ENCODE measurements around the gene NQO1. TPM values are rescaled to one million over a fixed set of nuclear protein-coding genes. Genes with fewer than 3 reads are reported as not detected.

NQO1 gene
- total and polyA plus RNA-seq, 2 of the 4 experiments (the other 2 are of a cell fraction): 304 to 426 TPM

GRCh38 chr16:69680358-69680757, 46.0 kb downstream of the NQO1 start:
- no peak overlapping the region for H3K4ac ChIP-seq (ENCODE audit: low read depth, low read length)
- no peaks in the 10 kb centered on the region for H3K9me3 ChIP-seq (ENCODE audit: control insufficient read depth, insufficient read depth, low read length)
- no peaks in the 10 kb centered on the region for H4K20me1 ChIP-seq (ENCODE audit: insufficient read depth, low read length)
- no peaks in the 10 kb centered on the region for H3K9me1 ChIP-seq (ENCODE audit: insufficient read depth, low read length)
- ChIA-PET CTCF (no interaction called here), POLR2A (ENCODE audit: unreplicated experiment) (no interaction called here)
- dilution Hi-C loops (cut with HindIII; ENCODE audit: low sequenced_read_pairs, unreplicated experiment): no loop called here
- H3K9ac ChIP-seq (ENCODE audit: low read depth, low read length): no peak overlapping the region
- no peak overlapping the region for H4K5ac ChIP-seq (ENCODE audit: low read depth, low read length)
- no peak overlapping the region for H3K27ac ChIP-seq (ENCODE audit: insufficient read depth, low read length)
- no peaks in the 10 kb centered on the region for H3K4me1 ChIP-seq (ENCODE audit: control insufficient read depth, insufficient read depth, low read length)
- no peak overlapping the region for H2AK9ac ChIP-seq (replicated peaks; ENCODE audit: low read depth, low read length, poor library complexity)
- H4K8ac ChIP-seq (ENCODE audit: low read depth in 2 of 2, low read length in 2 of 2): no peak overlapping the region
- H3K36me3 ChIP-seq (ENCODE audit: control insufficient read depth, insufficient read depth, low read length): peaks cover 50% of the 10 kb centered on the region
- no peak overlapping the region for H3K56ac ChIP-seq (ENCODE audit: extremely low read depth, insufficient read depth, low read length)
- TF ChIP-seq CEBPB (IDR thresholded peaks at IDR 0.05; ENCODE audit: low read depth, low read length) (peak; percentile 50; the same call in 1 of the 2 replicates), RAD21 (IDR thresholded peaks at IDR 0.05; ENCODE audit: low read length) (no peak), MAZ (IDR thresholded peaks at IDR 0.05; ENCODE audit: borderline replicate concordance, low read depth, low read length) (no peak), FOS (IDR thresholded peaks at IDR 0.05; ENCODE audit: low read depth, low read length) (no peak), MAFK (IDR thresholded peaks at IDR 0.05; ENCODE audit: low read depth, low read length) (peak; percentile 44; the same call in 1 of the 2 replicates), ELK1 (IDR thresholded peaks at IDR 0.05; ENCODE audit: borderline replicate concordance, low read depth, low read length) (no peak)
- TF ChIP-seq, protein P1, sequence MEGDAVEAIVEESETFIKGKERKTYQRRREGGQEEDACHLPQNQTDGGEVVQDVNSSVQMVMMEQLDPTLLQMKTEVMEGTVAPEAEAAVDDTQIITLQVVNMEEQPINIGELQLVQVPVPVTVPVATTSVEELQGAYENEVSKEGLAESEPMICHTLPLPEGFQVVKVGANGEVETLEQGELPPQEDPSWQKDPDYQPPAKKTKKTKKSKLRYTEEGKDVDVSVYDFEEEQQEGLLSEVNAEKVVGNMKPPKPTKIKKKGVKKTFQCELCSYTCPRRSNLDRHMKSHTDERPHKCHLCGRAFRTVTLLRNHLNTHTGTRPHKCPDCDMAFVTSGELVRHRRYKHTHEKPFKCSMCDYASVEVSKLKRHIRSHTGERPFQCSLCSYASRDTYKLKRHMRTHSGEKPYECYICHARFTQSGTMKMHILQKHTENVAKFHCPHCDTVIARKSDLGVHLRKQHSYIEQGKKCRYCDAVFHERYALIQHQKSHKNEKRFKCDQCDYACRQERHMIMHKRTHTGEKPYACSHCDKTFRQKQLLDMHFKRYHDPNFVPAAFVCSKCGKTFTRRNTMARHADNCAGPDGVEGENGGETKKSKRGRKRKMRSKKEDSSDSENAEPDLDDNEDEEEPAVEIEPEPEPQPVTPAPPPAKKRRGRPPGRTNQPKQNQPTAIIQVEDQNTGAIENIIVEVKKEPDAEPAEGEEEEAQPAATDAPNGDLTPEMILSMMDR (conservative IDR thresholded peaks at IDR 0.05; ENCODE audit: low read depth, low read length): no peak
- H2AFZ ChIP-seq (replicated peaks; ENCODE audit: low read length, poor library complexity): no peak overlapping the region
- H3K79me1 ChIP-seq (ENCODE audit: low read depth in 1 of 2, low read length in 2 of 2): peaks cover 4 to 25% of the 10 kb centered on the region in 2 experiments; a peak in 3 of 4 replicates
- no peaks in the 10 kb centered on the region for H3K27me3 ChIP-seq (ENCODE audit: control insufficient read depth, insufficient read depth, low read length)
- ATAC-seq (ENCODE audit: low read depth): no peak
- H2BK20ac ChIP-seq (ENCODE audit: low read depth, low read length): no peak overlapping the region
- H2AK5ac ChIP-seq (ENCODE audit: low read depth, low read length): no peak overlapping the region
- in situ Hi-C loops (cut with MboI; ENCODE audit: low sequenced_read_pairs): loop anchor here (10.0 kb wide), 1 partner anchor 286 kb away; no protein-coding TSS in a partner anchor
- no peak overlapping the region for H2BK120ac ChIP-seq (ENCODE audit: low read depth, low read length)
- no peak overlapping the region for H3K14ac ChIP-seq (replicated peaks; ENCODE audit: low read depth, low read length)
- H3K23ac ChIP-seq (ENCODE audit: low read depth, low read length): no peak overlapping the region
- no peak overlapping the region for H3K4me2 ChIP-seq (ENCODE audit: low read depth, low read length)
- BruUV-seq (replicated peaks): no TSS peak
- no peak for DNase-seq
- H3K18ac ChIP-seq (ENCODE audit: low read depth, low read length): no peak overlapping the region
- no peak overlapping the region for H2BK15ac ChIP-seq (ENCODE audit: low read depth, low read length)
- no peak overlapping the region for H2BK5ac ChIP-seq (ENCODE audit: low read depth, low read length, poor library complexity, severe bottlenecking)
- intact Hi-C loops (cut with micrococcal nuclease): no loop called here
- H3K4me3 ChIP-seq (ENCODE audit: insufficient read depth, low read depth, low read length): no peak overlapping the region
- H4K91ac ChIP-seq (ENCODE audit: insufficient read depth, low read depth, low read length): no peak overlapping the region
